GM12878 (cell line): ENCODE data around the gene MAFG. TPM values are rescaled to one million over a fixed set of nuclear protein-coding genes. Genes with fewer than 3 reads are reported as not detected.
A peak's percentile ranks its signal among the peaks of the same experiment; 100 is the strongest.

Experiments used
- ASH2L ChIP-seq: fragments of 300-600, 200-600 bp; sonication (generic); IDR thresholded peaks from 2 replicates; pipeline ENCODE4 v1.6.1; 2017; ENCODE audit warnings: low read depth, mild to moderate bottlenecking, borderline replicate concordance
- BRCA1 ChIP-seq: IDR thresholded peaks from 2 replicates; pipeline ENCODE4 v1.6.1; 2011; ENCODE audit warnings: low read depth, low read length, improper control_type of control experiment
- CHD2 ChIP-seq: IDR thresholded peaks from 2 replicates; pipeline ENCODE4 v1.6.1; 2011; ENCODE audit warnings: low read depth, low read length, improper control_type of control experiment, borderline replicate concordance
- CHD4 ChIP-seq: fragments of 200-600 bp; sonication (generic); IDR thresholded peaks from 2 replicates; pipeline ENCODE4 v1.6.1; 2016; ENCODE audit warnings: mild to moderate bottlenecking
- E4F1 ChIP-seq: fragments of 450-650 bp; IDR thresholded peaks from 2 replicates; pipeline ENCODE4 v1.6.1; 2018; ENCODE audit warnings: borderline replicate concordance, mild to moderate bottlenecking; ENCODE audit not compliant: partially characterized antibody
- MAX ChIP-seq: IDR thresholded peaks from 2 replicates; pipeline ENCODE4 v1.6.1; 2012; ENCODE audit warnings: low read depth, low read length, improper control_type of control experiment
- PML ChIP-seq: IDR thresholded peaks from 2 replicates; pipeline ENCODE4 v1.6.1; 2012; ENCODE audit warnings: low read length, inconsistent platforms
- SKIL ChIP-seq: fragments of 450-650 bp; IDR thresholded peaks from 2 replicates; pipeline ENCODE4 v1.6.1; 2017; ENCODE audit warnings: mild to moderate bottlenecking, low read depth, inconsistent platforms; ENCODE audit not compliant: poor library complexity, severe bottlenecking
- SMC3 ChIP-seq: IDR thresholded peaks from 2 replicates; pipeline ENCODE4 v1.6.1; 2011; ENCODE audit warnings: low read length, improper control_type of control experiment, borderline replicate concordance
- SUZ12 ChIP-seq: fragments of 200-600 bp; sonication (generic); IDR thresholded peaks from one replicate; pipeline ENCODE4 v1.6.1; 2018; ENCODE audit warnings: antibody characterized with exemption, mild to moderate bottlenecking; ENCODE audit not compliant: unreplicated experiment
- ZBTB33 ChIP-seq: fragments of 450-650 bp; IDR thresholded peaks from 2 replicates; pipeline ENCODE4 v1.6.1; 2017; ENCODE audit warnings: mild to moderate bottlenecking
- ZBTB40 ChIP-seq: fragments of 450-650 bp; IDR thresholded peaks from 2 replicates; pipeline ENCODE4 v1.6.1; 2016; ENCODE audit warnings: mild to moderate bottlenecking, moderate library complexity, borderline replicate concordance
- ZNF687 ChIP-seq: fragments of 450-650 bp; IDR thresholded peaks from 2 replicates; pipeline ENCODE4 v1.6.1; 2017; ENCODE audit warnings: mild to moderate bottlenecking, moderate library complexity
- polyA plus RNA-seq, 11 experiments: library from polyadenylated mRNA; depleted of rRNA in 4 of 11; unstranded in 6 of 11; stranded (reverse) in 5 of 11; fragments of >200 nt; fragmentation: Nextera tagmentation in 4 of 11; fragmentation: Illumina TruSeq in 1 of 11; extraction: Ambion mirVana in 4 of 11; extraction: Trizol in 1 of 11; gene quantifications; 1 replicate in 1 of 11; 2 replicates in 10 of 11; pipeline versions ENCODE4 v1.2.1 to v1.2.3, GENCODE V29; 2011 to 2016; ENCODE audit warnings: inconsistent platforms in 2 of 11, missing spikeins in 2 of 11, low read depth in 1 of 11
- total RNA-seq, 4 experiments: library from RNA; depleted of rRNA in 3 of 4; stranded (reverse); fragments of >200 nt in 3 of 4; fragmentation: Illumina TruSeq in 1 of 4; extraction: Trizol in 1 of 4; gene quantifications; 2 replicates each; pipeline versions ENCODE4 v1.2.1 to v1.2.3, GENCODE V29; 2013 to 2021

The MAFG gene
- total and polyA plus RNA-seq, 10 of the 15 experiments (the other 5 are each of a cell fraction or from before 2014, with no cell fraction given): 0.48 to 20.1 (median 7.6) TPM

- TF ChIP-seq ASH2L: no peak
- TF ChIP-seq CHD2: no peak
- no peak; the same call in 1 of the 2 replicates for TF ChIP-seq ZBTB33
- TF ChIP-seq CHD4: no peak
- peak; percentile 50; the same call in 1 of the 2 replicates for TF ChIP-seq ZNF687
- TF ChIP-seq PML: no peak
- TF ChIP-seq E4F1: no peak
- no peak for TF ChIP-seq SKIL
- TF ChIP-seq MAX: no peak
- no peak for TF ChIP-seq SUZ12
- no peak for TF ChIP-seq BRCA1
- TF ChIP-seq SMC3: peak; percentile 82
- no peak for TF ChIP-seq ZBTB40
These were observed 32.0 kb upstream of the MAFG start (continued) for GRCh38 chr17:81959362-81960129.
